GM19023 (cell line): Measurements from ENCODE around the gene LUZP2.

Experiments
- ATAC-seq: cut with Tn5 transposase; IDR thresholded peaks from one replicate; pipeline ENCODE4 v1.9.1; 2021; ENCODE audit warnings: mild to moderate bottlenecking, moderate library complexity; ENCODE audit not compliant: unreplicated experiment

The LUZP2 gene

DNA sequence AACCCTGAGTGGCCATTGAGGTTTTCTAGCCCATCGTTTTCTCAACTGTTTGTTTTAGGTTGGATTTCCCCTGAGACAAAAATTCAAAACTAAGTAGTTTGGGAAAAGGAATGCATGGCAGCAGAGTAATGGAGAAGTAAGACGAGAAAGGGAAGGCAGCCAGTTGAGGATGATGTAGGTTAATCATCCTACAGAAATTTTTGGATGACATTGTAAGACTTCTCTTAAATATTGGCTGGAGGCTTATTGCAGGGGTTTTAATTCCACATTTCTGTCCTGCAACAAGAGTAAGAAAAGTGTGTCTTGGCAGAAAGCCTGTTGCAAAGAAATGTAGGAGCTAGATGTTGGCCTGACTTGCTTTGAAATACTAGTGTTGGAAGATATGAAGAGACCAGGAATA is 308.8 kb downstream of the LUZP2 start:
- ATAC-seq, result no peak

DNA sequence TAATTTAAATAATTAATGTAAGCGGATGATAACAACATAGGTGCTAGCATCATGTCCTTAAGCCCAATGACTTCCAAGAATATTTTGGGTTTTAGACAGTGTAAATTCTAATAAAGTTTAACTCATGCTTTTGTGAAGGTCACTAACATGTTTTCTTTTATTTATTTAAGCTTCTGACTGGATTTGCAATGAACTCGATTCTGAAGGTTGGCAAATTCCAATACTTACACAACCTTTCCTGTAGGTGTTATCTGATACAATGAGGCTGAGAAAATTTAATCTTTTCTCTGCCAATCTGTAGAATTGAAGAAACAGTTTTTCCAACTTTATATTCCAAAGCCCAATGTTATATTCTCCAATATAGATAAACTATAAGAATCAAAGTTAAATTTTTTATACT is 311.3 kb downstream of the LUZP2 start:
- no peak for ATAC-seq

DNA sequence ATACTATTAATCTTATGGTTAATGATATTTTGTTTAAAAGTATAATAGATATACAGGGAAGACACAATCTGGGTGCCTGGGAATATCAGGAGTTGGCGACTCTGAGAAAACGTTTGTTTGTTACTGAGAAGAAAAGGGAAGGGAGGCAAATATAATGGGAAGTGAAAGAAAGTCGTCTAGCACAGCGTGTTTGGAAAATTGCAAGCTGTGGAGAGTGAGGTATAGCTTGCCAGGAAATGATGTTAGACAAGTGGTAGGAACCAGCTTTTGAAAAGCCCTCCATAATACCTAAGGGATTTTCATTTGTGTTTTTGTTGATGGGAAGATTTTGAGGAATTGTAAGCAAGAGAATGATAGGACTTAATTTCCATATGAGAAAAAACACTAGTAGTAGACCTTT is 322.2 kb downstream of the LUZP2 start:
- no peak for ATAC-seq

DNA sequence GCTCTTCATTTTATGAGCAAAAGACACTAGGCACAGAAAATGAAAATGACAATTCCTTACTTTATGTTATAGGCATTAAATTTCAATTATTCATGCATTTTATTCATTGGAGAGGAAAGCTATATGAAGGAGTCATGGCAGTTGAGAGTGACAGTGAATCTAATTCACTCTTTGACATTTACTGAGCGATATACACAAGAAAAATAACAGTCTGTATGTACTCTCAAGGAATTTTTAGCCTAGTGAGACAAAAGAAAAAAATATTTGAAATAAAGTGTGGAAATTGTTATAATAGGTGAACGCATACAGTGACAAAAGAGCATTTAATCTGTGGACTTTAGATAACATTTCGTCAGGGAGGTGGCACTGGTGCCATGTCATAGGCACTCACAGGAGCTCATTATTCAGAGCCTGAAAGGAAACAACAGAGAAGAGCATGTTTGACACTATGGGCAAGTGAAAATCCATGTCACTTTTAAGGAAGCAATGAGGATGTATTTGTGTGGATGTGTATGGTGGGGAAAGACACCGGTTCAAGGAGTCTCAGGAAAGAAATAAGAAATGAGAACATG is 323.1 kb downstream of the LUZP2 start:
- no peak for ATAC-seq

DNA sequence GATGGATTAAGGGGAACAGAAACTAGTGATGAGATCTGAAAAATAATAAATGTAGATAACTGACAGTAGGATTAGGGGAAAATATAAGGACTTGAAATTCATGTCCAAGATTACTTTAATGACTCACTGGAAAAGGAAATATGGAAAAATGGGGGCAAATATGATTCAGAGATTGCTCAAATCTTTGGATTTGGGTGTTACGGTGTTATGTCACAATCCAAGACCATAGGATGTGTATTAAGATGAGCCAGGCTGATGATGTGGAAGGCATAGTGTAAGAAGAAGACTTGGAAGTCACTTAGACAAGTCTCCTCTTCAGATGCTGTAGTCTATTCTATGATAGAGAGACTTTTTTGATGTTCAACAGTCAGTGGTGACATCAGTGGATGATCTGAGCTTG is 323.7 kb downstream of the LUZP2 start:
- no peak for ATAC-seq

DNA sequence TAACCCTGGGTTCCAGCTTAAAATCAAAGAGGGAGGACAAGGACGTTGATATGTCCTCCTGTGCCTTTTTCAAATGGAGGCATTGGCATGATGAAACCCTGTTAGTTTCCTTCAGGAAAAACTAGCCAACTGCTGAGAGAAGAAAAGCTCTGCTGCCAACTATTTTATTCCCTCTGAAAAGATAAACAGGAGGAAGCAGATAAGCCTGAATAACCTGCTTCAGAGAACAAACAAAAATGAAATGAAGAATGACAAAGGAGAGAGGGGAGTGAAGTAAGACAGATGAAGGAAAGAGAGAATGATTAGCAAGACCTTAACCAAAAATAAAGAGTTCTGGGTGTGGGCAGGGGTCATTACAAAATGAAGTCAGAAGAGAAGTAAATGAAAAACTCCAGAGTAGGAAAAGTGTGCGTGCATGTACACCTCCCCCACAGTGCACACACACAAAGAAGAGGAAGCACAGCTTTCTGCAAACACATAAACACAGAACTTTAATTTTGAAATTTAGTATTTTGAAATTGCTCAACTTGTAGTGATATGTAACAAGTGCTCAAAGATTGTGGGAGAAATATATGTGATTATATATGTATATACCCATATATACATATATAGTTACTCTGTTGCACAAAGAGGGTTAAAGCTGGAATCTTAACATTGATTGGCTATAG is 332.2 kb downstream of the LUZP2 start:
- no peak for ATAC-seq

DNA sequence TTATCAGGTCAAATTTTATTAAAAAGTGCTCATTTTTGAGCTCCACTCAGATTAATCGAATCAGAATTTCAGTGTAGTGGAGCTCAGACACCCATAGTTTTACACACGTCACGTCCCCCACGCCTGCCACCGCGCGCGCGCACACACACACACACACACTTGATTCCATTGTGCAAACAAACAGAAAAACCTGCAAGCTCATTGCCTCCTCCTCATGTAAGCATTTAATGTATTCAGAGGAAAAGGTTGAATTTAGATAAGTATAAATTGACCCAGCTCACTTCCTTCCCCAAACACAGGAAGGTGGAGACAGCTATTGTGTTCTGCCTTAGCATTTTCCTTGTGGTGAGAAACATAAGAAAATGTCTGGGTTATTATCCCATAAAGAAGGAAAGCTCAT is 336.7 kb downstream of the LUZP2 start:
- no peak for ATAC-seq

DNA sequence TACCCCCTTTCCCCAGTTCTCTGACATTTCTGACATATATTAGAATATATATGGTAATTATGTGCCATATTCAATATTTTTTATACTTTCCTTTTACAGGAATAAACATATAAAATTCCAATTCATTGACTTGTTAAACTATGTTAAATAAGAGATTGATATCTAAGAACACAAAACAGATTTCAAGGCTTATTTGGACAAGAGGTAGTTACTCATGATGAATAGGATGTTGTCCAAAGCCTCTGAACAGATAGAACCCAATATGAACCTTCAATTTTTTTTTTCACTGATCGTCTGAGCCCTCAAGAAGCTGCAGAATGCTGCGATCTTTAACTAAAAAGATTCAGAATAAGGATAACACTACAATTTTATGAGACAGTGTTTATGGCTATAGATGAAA is 340.3 kb downstream of the LUZP2 start:
- ATAC-seq, result no peak

DNA sequence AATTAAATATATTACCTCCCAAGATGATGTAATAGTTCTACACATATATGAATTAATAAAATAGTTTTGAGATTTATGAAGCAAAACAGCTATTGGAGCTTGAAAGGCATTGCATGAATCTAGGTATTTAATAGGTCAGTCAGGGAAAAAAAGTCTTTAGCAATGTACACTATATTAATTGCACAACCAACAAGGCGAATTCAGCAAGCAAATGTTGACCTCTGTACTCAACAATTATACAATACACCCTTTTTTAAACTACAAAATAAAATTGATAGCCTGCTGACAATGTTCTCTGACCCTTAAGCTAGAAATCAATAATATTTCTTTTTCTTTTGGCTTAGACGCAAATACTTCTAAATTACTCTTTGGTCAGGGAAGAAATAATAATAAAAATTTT is 345.5 kb downstream of the LUZP2 start:
- ATAC-seq, result no peak

DNA sequence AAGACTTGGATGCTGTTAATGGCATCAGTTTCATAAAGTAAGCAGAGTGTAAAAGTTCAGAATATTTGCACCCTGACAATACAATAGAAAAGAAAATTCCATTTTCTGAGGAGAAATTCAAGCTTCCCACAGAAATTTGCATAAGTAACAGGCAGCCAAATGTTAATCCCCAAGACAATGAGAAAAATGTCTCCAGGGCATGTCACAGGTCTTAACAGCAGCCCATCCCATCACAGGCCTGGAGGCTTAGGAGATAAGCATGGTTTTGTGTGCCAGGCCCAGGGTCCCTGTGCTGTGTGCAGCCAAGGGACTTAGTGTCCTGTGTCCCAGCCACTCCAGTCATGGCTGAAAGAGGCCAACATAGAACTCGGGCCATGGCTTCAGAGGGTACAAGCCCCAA is 347.6 kb downstream of the LUZP2 start:
- no peak for ATAC-seq

DNA sequence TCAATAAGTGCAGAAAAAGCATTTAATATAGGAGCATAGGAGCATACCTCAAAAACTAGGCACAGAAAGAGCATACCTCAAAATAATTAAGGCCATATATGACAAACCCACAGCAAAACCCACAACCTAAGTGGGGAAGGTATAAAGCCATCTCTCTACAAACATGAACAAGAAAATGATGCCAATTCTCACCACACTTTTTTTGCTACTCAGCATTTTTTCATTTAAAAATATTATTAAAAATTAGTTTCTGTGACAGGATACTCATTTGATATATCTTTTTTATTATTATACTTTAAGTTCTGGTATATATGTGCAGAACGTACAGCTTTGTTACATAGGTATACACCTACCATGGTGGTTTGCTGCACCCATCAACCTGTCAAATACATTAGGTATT is 352.0 kb downstream of the LUZP2 start:
- no peak for ATAC-seq

DNA sequence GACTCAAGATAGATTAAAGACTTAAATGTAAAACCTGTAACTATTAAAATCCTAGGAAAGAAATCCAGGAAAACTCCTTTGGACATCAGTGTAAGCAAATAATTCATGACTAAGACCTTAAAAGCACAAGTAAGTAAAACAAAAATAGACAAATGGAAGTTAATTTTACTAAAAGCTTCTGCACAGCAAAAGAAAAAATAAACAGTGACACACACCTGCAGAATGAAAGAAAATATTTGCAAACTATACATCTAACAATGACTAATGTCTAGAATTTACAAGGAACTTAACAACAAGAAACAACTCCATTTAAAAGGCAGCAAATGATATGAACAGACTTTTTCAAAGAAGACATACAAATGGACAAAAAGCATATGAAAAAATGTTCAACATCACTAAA is 359.1 kb downstream of the LUZP2 start:
- ATAC-seq, result no peak

DNA sequence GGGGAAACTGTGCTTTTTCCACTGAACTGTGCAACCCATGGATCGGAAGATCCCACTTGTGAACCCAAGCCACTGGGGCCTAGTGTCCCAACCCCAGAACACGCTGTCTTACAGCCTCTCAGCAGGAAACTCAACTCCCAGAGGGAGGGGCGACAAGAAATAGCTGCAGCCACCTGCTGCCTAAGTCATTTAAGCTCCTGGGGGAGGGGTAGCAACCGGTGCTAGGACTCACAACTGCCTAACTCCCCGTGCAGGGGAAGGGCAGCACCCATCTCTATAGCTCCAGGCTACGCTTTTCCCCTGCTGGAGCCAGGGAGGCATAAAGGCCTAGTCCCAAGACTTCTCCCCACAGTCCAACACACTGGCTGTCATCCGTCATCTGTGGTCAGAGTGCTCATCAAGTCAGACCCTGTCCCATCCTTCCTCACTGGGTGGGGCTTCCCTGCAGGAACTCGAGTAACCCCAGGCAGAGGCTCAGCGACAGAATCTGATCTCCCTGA is 363.0 kb downstream of the LUZP2 start:
- no peak for ATAC-seq

DNA sequence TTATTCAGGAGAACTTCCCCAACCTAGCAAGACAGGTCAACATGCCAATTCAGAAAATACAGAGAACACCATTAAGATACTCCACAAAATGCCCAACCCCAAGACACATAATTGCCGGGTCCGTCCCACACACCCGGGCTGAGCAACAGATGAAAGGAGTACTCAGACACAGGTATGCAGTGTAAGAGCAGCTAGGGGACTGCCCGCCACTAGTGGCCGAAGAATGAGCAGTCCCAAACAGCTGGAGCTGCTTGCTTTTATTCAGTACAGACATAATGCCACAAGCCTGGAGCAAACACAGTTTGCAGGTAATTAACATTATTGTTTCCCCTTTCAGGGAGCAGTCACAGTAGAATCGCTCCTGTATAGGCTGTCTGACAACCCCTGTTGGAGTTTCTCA is 364.6 kb downstream of the LUZP2 start:
- ATAC-seq, result no peak

DNA sequence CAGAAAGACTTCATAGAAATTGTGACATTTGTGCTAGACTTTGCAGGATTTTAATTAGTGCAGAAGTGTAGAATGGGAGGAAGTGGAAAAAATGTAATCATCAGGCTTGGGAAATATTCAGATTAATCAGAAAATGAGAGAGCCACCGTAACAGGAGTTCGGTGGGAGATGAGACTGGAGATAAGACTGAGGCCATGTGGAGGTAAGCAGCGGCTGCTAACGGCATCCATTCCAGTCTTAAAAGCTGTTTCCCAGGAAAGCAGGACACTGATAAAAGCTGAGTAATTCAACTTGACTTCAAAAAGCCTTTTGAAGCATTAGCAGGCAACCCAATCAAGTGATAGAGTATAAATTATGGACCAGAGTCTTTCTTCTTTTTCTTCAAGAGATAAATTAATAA is 369.9 kb downstream of the LUZP2 start:
- ATAC-seq, result no peak

DNA sequence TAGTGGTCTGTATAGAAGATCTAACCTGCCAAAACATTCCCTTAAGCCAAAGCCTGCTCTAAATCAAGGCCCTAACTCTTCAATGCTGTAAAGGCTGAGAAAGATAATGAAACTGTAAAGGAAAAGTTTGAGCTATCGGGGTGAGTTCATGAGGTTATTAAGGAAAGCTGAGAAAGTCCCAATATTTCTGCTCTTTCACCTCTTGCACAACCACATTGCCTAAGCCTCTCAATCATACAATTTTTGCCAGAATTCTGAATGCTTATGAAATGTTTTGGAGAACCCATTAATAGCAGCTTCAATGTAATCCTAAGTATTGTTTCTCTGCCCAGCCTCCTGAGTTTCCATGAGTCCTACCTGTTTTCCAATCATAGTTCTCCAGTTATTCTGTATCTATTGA is 373.2 kb downstream of the LUZP2 start:
- no peak for ATAC-seq

DNA sequence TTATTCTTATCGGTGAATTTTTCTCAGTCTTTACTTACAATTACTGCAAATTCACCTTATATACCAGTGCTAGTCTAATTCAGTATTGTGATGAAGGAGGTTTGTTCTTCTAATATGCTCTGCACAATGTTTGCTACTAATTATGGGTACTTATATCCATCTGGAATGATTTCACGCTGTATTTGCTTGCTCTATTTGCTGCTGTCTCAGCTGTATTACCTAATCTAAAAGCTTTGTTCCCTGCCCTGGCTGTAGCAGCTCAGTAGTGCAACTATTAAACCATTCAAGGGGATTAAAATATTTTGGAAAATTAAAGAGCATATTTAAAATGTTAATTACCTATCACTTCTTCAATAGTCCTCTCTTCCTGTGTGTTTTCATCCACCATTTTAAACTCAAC is 375.3 kb downstream of the LUZP2 start:
- no peak for ATAC-seq

DNA sequence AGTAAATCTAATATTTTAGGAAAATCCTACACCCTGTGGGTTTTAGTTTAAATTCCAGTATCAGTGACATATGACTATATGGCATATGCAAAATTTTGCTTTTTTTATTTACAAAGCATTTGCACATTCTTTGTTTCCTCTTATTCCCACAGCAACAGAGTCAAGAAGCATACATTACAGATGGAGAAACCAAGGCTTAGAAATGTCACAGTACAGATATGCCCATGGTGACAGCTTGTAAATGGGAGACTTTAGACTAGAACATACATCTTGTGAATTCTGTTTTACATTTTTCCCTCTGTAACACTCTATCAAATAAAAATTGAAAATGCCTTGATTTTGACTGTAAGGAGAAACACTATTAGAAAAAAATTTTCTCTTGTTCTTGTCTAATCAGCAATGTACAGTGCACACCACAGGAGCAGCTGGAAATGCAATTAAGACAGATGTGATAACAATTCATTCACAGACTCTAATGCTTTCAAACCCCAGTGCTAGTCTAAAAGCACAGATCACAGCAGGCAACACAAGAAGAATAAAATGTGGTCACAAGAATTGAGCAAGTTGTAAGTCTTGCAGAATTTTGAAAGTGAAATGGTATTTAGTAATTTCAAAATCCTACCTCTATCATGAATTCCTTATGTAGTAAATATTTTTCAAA is 375.9 kb downstream of the LUZP2 start:
- ATAC-seq, result no peak

DNA sequence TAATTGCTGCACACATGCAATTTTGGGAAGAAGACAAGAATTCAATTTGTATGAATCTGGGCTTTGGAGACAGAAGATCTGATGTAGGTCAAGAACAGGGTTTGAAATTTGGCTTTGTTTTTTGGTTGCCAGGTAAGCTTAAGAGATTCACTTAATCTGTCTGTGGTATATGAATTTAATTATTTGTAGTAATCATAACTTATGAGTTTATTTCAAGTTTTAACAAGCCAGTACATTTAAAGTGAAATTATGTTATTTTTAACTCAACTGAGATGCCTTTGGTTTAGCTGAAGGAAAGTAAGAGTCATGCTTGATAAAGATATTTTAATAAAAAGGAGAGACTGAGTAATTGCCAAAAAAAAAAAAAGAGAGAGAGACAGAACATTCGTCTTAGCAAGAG is 384.1 kb downstream of the LUZP2 start:
- ATAC-seq, result no peak

DNA sequence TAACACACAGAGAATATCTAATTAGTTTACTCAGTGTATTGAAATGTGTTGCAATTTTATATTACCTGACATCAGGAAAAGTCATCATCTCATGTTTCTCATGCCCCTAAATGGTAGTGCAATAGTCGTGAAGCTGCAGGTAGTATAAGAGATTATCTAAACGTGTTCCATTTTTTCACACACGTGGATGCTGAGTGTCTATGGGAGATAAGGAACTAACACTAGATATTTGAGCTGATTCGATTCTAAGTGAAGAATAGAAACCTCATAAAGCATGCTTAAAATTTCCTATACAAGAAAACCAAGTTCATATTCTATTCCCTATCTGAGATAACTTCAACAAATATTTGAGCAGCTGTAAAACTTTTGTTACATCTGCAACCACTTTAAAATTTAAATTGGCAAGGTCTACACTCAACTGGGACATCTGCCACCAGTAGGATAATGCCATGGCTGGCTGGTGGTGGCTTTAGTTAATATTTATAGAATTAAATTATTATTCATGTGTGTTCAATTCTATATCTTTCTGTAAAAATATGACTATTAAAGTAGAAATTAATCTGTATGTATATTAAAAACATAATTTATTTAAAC is 388.8 kb downstream of the LUZP2 start:
- ATAC-seq, result no peak

DNA sequence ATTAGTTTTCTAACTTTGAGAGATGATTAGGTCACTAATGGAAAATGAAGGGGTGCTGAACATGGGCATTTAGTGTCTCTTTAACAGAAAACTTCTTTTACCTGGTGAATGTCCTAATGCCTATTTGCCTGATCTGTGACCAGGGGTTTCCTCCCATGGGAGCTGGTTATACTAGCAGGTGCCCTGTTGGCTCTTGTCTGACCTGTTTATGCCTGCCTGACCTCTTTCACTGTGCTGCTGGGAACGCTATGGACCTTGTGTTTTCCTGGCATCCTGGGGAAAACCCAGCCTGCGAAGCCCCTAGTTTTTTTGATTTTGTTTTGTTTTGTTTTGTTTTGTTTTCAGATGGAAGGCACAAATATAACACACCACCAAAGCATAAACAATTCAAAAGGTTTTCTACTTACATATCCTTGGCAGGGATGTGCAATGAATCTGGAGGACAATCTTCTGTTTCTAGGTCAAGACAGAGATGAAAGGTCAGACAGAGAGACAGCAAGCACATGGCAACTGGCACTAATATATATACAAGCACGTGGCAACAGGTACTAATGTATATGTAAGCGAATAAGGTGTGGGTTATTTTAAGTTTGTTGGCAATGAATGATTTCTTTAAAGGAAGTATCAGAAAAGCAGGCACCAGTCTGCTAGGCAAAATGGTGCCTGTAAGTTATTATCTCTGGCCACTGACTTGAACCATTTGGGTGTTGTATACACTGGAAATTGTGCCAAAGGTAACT is 390.2 kb downstream of the LUZP2 start:
- no peak for ATAC-seq
